ENCODE data around the gene MPL. TPM values are rescaled to one million over a fixed set of nuclear protein-coding genes. Genes with fewer than 3 reads are reported as not detected.

MPL gene
- polyA plus RNA-seq, 1 experiment, result not detected

GRCh38 chr1:43331688-43332087 lies 5.9 kb upstream of the MPL start:
- Histone ChIP-seq H3K27ac (ENCODE audit: low read depth, low read length) (no peak overlapping the region), H3K9me3 (ENCODE audit: control insufficient read depth, insufficient read depth, low read length) (peaks cover 3% of the 10 kb centered on the region; the same call in 1 of the 2 replicates), H3K27me3 (ENCODE audit: control insufficient read depth, insufficient read depth, low read length) (peaks cover 3% of the 10 kb centered on the region), H3K4me3 (ENCODE audit: low read depth, low read length) (no peak overlapping the region)
- CTCF ChIA-PET, result no interaction called here
- POLR2A ChIA-PET, result no interaction called here
- TF ChIP-seq CTCF (IDR thresholded peaks at IDR 0.05; ENCODE audit: low read depth, low read length), result no peak
- no peak for DNase-seq (ENCODE audit: low read depth, low spot score)

- peaks cover 16% of the 10 kb centered on the region for H3K27me3 ChIP-seq (ENCODE audit: control insufficient read depth, insufficient read depth, low read length)
- CTCF ChIA-PET, result no interaction called here
- H3K27ac ChIP-seq (ENCODE audit: low read depth, low read length), result no peak overlapping the region
- H3K4me3 ChIP-seq (ENCODE audit: low read depth, low read length), result no peak overlapping the region
- POLR2A ChIA-PET, result no interaction called here
- DNase-seq (ENCODE audit: low read depth, low spot score), result no peak
- H3K9me3 ChIP-seq (ENCODE audit: control insufficient read depth, insufficient read depth, low read length), result no peaks in the 10 kb centered on the region
- TF ChIP-seq CTCF (IDR thresholded peaks at IDR 0.05; ENCODE audit: low read depth, low read length), result no peak
Measured at GRCh38 chr1:43334453-43335205, 3.0 kb upstream of the MPL start.

GRCh38 chr1:43338001-43338400 lies 383 bp downstream of the MPL start:
- no peak for TF ChIP-seq CTCF (IDR thresholded peaks at IDR 0.05; ENCODE audit: low read depth, low read length)
- CTCF ChIA-PET, result no interaction called here
- no peak for DNase-seq (ENCODE audit: low read depth, low spot score)
- Histone ChIP-seq H3K9me3 (ENCODE audit: control insufficient read depth, insufficient read depth, low read length) (no peaks in the 10 kb centered on the region), H3K27me3 (ENCODE audit: control insufficient read depth, insufficient read depth, low read length) (peaks cover 33% of the 10 kb centered on the region), H3K27ac (ENCODE audit: low read depth, low read length) (no peak overlapping the region), H3K4me3 (ENCODE audit: low read depth, low read length) (no peak overlapping the region)
- POLR2A ChIA-PET, result no interaction called here

- ChIA-PET POLR2A (interaction anchor here (1.6 kb wide), 1 partner anchor 19 kb away, joined by 5 read pairs; the partner anchor contains the start of gene CDC20), CTCF (no interaction called here)
- no peak for TF ChIP-seq CTCF (IDR thresholded peaks at IDR 0.05; ENCODE audit: low read depth, low read length)
- Histone ChIP-seq H3K27ac (ENCODE audit: low read depth, low read length) (no peak overlapping the region), H3K9me3 (ENCODE audit: control insufficient read depth, insufficient read depth, low read length) (no peaks in the 10 kb centered on the region), H3K4me3 (ENCODE audit: low read depth, low read length) (no peak overlapping the region), H3K27me3 (ENCODE audit: control insufficient read depth, insufficient read depth, low read length) (peaks cover 33% of the 10 kb centered on the region)
- no peak for DNase-seq (ENCODE audit: low read depth, low spot score)
Measured at GRCh38 chr1:43339584-43340232, 2.1 kb downstream of the MPL start.

GRCh38 chr1:43340559-43340958 lies 2.9 kb downstream of the MPL start:
- POLR2A ChIA-PET, result interaction anchor here (1.6 kb wide), 1 partner anchor 18 kb away, joined by 5 read pairs; the partner anchor contains the start of gene CDC20
- CTCF ChIA-PET, result no interaction called here
- TF ChIP-seq CTCF (IDR thresholded peaks at IDR 0.05; ENCODE audit: low read depth, low read length), result no peak
- Histone ChIP-seq H3K4me3 (ENCODE audit: low read depth, low read length) (no peak overlapping the region), H3K9me3 (ENCODE audit: control insufficient read depth, insufficient read depth, low read length) (no peaks in the 10 kb centered on the region), H3K27ac (ENCODE audit: low read depth, low read length) (no peak overlapping the region), H3K27me3 (ENCODE audit: control insufficient read depth, insufficient read depth, low read length) (peaks cover 33% of the 10 kb centered on the region)
- no peak for DNase-seq (ENCODE audit: low read depth, low spot score)

Data from AG04450 (cell line).